Measurements from ENCODE around the gene TNNT2.

The TNNT2 gene

DNA sequence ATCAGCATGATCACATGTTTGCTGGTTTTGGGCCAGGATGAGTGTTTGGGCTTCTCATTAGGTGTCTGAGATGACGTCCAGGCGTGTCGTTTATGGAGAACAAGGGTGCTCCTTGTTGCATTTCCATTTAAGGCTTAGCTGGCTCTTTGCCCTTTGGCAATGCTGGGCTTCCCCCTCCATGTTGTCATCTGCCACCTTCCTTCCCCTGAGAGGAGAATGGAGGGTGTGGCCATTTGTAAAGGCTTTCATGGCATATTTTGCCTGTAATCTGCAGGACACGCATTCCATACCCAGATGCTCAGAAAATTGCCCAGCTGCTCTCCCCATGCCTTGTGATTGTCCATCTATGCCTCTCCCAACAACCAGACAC lies 66.5 kb downstream of the TNNT2 start:
- no peak for DNase-seq

DNA sequence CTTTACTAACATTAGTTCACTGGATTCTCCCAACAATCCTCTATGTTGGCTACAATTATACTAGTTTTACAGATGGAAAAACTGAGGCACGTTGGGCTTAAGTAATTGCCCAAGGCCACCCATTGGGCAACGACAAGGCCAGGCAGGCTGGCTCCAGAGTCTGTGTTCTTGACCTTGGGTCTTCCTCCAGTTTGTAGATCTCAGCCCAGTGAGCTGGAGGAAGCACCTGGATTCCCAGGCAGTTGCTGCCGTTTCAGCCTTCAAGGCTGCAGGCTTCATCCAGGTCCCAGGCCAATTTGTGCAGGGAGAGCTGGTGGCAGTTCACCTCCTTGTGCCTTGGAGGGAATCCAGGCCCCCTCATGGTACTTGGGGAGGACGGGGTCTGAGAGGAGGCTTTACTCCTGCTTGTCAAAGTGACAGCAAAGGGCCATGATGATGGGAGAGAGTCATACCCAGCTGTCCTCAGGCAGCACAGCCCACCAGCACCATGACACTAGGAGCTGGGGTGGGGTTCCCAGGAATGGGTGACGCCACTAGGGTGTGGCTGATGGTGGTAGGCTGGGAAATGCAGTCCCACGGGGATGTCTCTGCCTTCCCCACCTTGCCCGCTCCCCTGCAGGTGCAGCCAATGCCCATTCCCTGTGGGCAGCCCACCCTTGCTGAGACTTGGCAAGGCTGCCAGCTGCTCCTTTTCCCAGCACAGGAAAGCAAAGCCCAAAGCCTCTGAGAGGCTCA lies 67.1 kb downstream of the TNNT2 start:
- DNase-seq, result no peak

DNA sequence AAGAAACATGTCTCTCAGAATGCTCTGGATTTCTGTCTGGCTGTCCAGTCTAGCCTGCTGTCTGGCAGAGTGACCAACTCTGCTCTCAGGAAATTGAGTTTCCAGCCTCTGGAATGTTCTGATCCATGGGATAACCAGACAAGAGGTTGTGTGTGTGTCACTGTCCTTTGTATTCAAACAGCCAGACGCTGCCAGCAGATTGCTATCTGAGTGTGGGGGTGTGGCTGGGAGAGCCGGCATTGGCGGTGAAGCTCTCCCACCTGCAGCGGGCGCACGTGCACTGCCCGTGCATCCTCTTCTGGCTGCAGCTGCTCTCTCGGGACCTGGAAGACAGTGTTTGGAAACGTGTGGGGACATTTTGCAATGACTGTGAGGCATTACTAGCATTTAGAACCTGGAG lies 68.1 kb downstream of the TNNT2 start:
- peak; percentile 38 for DNase-seq

Data from fibroblast of skin of scalp (primary cell).